ENCODE results near the gene EPG5. TPM values are rescaled to one million over a fixed set of nuclear protein-coding genes. Genes with fewer than 3 reads are reported as not detected.

Gene EPG5
- total and polyA plus RNA-seq, 10 of the 15 experiments (the other 5 are each of a cell fraction or from before 2014, with no cell fraction given) = 1.9 to 27.7 (median 9.0) TPM

GRCh38 chr18:45830917-45831316 lies 136.2 kb downstream of the EPG5 start (continued):
- no peak for TF ChIP-seq E2F8 (IDR thresholded peaks at IDR 0.05; ENCODE audit: low read depth, partially characterized antibody)

- RAD21 ChIA-PET (ENCODE audit: unreplicated experiment) = no interaction called here
- TF ChIP-seq MLLT1 (IDR thresholded peaks at IDR 0.05) (no peak), E2F4 (IDR thresholded peaks at IDR 0.05; ENCODE audit: low read depth, low read length) (no peak), HDAC2 (IDR thresholded peaks at IDR 0.05) (no peak), ELK1 (IDR thresholded peaks at IDR 0.05; ENCODE audit: low read depth, low read length) (no peak), NR2C1 (IDR thresholded peaks at IDR 0.05) (no peak), REST (IDR thresholded peaks at IDR 0.05; ENCODE audit: low read depth, low read length) (no peak), STAT1 (conservative IDR thresholded peaks at IDR 0.05) (no peak), RBBP5 (conservative IDR thresholded peaks at IDR 0.05) (no peak), FOXM1 (IDR thresholded peaks at IDR 0.05; ENCODE audit: low read depth, low read length) (no peak), NR2F1 (conservative IDR thresholded peaks at IDR 0.05) (no peak), BHLHE40 (IDR thresholded peaks at IDR 0.05; ENCODE audit: borderline replicate concordance in 1 of 2, low read depth in 2 of 2, low read length in 1 of 2) (no peak), TCF7 (IDR thresholded peaks at IDR 0.05; ENCODE audit: borderline replicate concordance) (no peak)
These were observed 137.3 kb downstream of the EPG5 start for GRCh38 chr18:45829855-45830254.

More at GRCh38 chr18:45829855-45830254, 137.3 kb downstream of the EPG5 start:
- Histone ChIP-seq H3K4me3 (no peak overlapping the region), H3K4me1 (ENCODE audit: control insufficient read depth, insufficient read depth, low read length) (peaks cover 18% of the 10 kb centered on the region), H3K36me3 (ENCODE audit: control insufficient read depth in 2 of 2, insufficient read depth in 2 of 2, low read length in 1 of 2) (no peaks in the 10 kb centered on the region), H3K9ac (ENCODE audit: control insufficient read depth, insufficient read depth, low read length) (no peak overlapping the region), H2AFZ (ENCODE audit: control insufficient read depth, low read depth, low read length) (no peak overlapping the region), H3K27ac (ENCODE audit: control insufficient read depth, insufficient read depth) (no peak overlapping the region), H3K4me2 (ENCODE audit: control insufficient read depth, insufficient read depth) (no peak overlapping the region), H4K20me1 (ENCODE audit: control insufficient read depth, insufficient read depth) (no peaks in the 10 kb centered on the region), H3K27me3 (replicated peaks in 1 of 2; ENCODE audit: control insufficient read depth in 2 of 2, insufficient read depth in 2 of 2, low read length in 1 of 2) (no peaks in the 10 kb centered on the region), H3K9me3 (replicated peaks; ENCODE audit: control insufficient read depth, insufficient read depth, low read length) (no peaks in the 10 kb centered on the region), H3K79me2 (ENCODE audit: control insufficient read depth, insufficient read depth, low read length) (no peaks in the 10 kb centered on the region)
- WGBS (ENCODE audit: insufficient coverage, insufficient replicate concordance, low lambda C conversion rate, missing lambda C conversion rate) = 41% methylated on average over 7 of the region's 9 CpGs
- ATAC-seq (no peak), FAIRE-seq (no peak), DNase-seq (ENCODE audit: low read depth, low spot score) (no peak)
- in situ Hi-C loops (cut with MboI) (no loop called here), intact Hi-C loops (cut with micrococcal nuclease; ENCODE audit: unreplicated experiment) (no loop called here)
- no TSS peak for BruUV-seq (replicated peaks)
- ChIA-PET POLR2A (no interaction called here), SMC1A (ENCODE audit: uncharacterized antibody, unreplicated experiment) (interaction anchor here (0.8 to 0.9 kb wide), 2 partner anchors 24 to 42 kb away, joined by 3 to 4 read pairs; no protein-coding TSS in a partner anchor), CTCF (interaction anchor here (1.4 to 1.7 kb wide), 2 partner anchors 20 to 50 kb away, joined by 3 to 7 read pairs; no protein-coding TSS in a partner anchor)
